Neural cell (in vitro differentiated cells): Measurements from ENCODE around the gene REV3L.

Source experiments
- EP300 ChIP-seq: fragments of 450-650 bp; conservative IDR thresholded peaks from 2 replicates; pipeline ENCODE4 v1.6.1; 2014; ENCODE audit warnings: antibody characterized with exemption, mild to moderate bottlenecking, moderate library complexity; ENCODE audit not compliant: poor library complexity, severe bottlenecking
- POLR2AphosphoS5 ChIP-seq: IDR thresholded peaks from 2 replicates; pipeline ENCODE4 v1.6.1; 2012
- RAD21 ChIP-seq: fragments of 450-650 bp; conservative IDR thresholded peaks from 2 replicates; pipeline ENCODE4 v1.6.1; 2014; ENCODE audit warnings: antibody characterized with exemption, mild to moderate bottlenecking, moderate library complexity
- TF ChIP-seq, protein P1 (sequence below): fragments of 450-650 bp; IDR thresholded peaks from 2 replicates; pipeline ENCODE4 v1.5.1; 2014; ENCODE audit warnings: antibody characterized with exemption, mild to moderate bottlenecking, moderate library complexity; ENCODE audit not compliant: poor library complexity, severe bottlenecking

DNA sequence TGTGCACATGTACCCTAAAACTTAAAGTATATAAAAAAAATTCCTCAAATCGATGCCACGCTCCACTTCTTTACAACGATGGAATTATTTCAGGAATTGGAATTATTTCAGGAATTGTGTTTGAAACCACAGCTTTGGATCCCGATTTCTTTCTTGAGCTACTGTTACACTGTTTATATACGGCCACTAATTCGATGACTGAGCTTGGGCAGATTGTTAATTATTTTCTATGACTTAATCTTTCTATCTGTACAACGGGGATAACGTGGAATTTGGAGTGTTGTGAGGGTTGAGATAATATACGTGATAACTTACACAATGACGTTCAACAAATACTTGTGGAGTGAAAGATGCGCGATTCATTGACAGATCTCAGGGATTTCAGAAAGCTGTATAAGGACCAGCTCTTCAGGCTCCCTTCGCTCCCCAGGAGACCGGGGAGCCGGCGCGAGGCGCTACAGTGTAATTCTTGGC lies 224.4 kb downstream of the REV3L start:
- TF ChIP-seq, protein P1, sequence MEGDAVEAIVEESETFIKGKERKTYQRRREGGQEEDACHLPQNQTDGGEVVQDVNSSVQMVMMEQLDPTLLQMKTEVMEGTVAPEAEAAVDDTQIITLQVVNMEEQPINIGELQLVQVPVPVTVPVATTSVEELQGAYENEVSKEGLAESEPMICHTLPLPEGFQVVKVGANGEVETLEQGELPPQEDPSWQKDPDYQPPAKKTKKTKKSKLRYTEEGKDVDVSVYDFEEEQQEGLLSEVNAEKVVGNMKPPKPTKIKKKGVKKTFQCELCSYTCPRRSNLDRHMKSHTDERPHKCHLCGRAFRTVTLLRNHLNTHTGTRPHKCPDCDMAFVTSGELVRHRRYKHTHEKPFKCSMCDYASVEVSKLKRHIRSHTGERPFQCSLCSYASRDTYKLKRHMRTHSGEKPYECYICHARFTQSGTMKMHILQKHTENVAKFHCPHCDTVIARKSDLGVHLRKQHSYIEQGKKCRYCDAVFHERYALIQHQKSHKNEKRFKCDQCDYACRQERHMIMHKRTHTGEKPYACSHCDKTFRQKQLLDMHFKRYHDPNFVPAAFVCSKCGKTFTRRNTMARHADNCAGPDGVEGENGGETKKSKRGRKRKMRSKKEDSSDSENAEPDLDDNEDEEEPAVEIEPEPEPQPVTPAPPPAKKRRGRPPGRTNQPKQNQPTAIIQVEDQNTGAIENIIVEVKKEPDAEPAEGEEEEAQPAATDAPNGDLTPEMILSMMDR = no peak
- TF ChIP-seq EP300 (no peak), RAD21 (no peak), POLR2AphosphoS5 (no peak)
